IPS DF 19.7 (cell line): ENCODE results near the gene EMILIN3.

Experiments used
- DNase-seq: peaks from one replicate; pipeline ENCODE4 v3.0.0-alpha.2; 2013; ENCODE audit warnings: low read depth, low spot score

The EMILIN3 gene

GRCh38 chr20:41348430-41349172 lies 18.0 kb downstream of the EMILIN3 start:
- DNase-seq, result no peak

GRCh38 chr20:41347523-41348429 lies 18.8 kb downstream of the EMILIN3 start:
- DNase-seq, result no peak

GRCh38 chr20:41345729-41346067 lies 20.9 kb downstream of the EMILIN3 start:
- DNase-seq, result no peak

- no peak for DNase-seq
These were observed 21.5 kb downstream of the EMILIN3 start for GRCh38 chr20:41344938-41345728.

DNA sequence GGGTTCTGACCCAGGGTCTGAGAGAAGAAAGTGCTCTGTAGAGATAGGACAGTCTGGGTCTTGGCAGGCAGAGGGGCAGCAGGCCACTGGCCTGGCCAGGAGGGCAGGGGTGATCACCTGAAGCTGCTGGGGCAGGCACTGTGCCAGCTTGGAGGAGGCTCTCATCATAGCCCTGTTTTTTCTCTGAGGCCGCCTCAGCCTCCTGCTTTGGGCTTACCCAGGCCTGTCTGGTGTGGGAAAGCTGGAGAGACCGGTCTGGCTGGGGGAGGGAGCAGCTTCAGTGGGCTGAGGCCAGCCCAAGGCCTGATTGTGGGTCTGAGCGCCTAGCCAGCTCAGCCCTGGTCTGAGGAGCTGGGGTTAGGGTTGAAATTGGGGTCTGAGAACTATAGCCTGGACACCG lies 22.1 kb downstream of the EMILIN3 start:
- DNase-seq, result no peak

- DNase-seq, result no peak
These were observed 23.8 kb downstream of the EMILIN3 start for GRCh38 chr20:41342474-41343464.

GRCh38 chr20:41340327-41341055 lies 26.1 kb downstream of the EMILIN3 start, which contains the start of gene LPIN3:
TSS of gene LPIN3 (plus strand) at chr20:41340821. CDS start at chr20:41345804, 4,983 bp downstream.
- peak; percentile 63 for DNase-seq

GRCh38 chr20:41339957-41340326 lies 26.7 kb downstream of the EMILIN3 start:
- DNase-seq, result peak; percentile 56

DNA sequence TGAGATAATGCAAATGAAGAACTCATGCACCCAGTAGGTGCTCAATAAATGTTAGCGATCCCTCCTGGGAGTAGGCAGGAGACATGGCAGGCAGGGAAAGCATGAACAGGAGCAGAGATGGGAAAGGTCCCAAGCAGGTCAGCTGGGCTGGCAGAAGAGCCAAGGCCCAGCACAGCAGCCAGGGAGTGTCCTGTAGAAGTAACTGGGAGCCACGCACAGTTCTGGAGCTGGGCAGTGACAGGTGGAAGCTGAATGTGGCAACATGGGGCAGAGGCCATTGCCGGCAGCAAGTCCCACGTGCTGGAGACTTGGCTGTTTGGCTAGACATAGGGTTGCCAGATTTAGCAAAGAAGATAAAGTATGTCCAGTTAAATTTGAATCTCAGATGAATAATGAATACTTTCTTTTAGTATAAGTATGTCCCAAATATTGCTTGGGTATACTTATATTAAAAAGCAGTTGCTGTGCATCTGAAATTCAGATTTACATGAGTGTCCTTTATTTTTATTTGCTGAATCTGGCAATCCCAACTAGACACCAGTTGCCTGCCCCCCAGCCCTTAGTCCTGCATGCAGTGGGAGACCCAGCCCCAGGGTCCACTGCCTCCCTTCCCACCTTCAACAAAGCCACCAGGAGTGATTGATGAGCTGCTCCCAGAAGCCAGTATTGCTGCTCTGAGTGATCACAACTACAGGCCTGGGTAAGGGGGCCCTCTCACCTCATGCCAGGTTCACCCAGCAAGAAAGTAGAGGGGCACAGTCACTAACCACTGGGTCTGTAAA lies 29.7 kb downstream of the EMILIN3 start:
- no peak for DNase-seq

DNA sequence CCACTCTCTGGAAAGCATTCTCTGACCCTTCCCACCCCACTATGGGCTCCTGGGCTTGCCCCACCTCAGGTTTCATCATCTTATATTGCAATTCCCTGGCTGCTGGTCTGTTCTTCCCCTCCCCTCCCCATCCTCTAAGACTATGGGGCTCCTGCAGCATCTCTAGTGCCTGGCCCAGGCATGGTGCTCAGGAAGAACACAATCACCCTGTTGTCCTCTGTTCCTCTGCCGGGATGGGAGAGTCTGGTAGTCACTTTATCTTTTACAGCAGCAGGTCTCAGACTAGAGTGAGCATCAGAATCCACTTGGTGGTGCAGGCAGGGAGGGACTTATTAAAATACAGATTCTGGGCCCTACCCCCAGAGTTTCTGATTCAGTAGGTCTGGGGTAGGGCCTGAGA lies 31.0 kb downstream of the EMILIN3 start:
- no peak for DNase-seq

GRCh38 chr20:41334443-41335421 lies 31.9 kb downstream of the EMILIN3 start:
- no peak for DNase-seq

DNA sequence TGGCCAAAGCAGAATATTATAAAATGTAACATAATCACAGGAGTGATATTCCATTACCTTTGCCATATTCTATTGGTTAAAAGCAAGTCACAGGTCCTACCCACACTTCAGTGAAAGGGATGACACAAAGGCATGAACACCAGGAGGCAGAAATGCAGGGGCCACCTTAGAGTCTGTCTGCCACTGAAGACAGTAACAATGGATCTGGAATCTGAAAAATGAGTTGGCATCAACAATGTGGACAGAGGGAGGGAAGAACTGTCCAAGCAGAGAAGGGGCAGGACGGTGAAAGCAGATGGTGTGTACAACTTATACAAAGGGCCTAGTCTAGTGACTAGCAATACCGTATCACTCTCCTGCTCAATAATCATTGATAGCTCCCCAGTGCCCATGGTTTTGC lies 32.6 kb downstream of the EMILIN3 start:
- no peak for DNase-seq

GRCh38 chr20:41331731-41332130 lies 34.9 kb downstream of the EMILIN3 start:
- no peak for DNase-seq

DNA sequence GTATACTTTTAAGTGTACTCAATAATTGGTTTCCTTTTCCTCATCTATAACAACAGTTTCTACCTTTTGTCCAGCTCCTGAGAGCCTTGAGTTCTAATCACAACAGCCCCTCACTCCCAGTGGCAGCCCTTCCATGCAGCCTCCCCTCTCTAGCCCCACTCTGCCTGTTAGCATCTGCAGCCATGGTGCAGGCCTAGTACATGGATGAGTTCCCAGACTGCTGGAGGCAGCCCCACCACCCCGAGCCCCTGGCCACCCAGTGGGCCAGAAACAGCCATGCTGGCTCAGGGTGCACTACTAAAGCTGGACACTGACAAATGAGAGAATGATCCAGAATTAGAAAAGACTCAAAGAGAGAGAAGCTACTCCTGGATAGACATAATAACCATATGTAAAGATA lies 35.7 kb downstream of the EMILIN3 start:
- no peak for DNase-seq

DNA sequence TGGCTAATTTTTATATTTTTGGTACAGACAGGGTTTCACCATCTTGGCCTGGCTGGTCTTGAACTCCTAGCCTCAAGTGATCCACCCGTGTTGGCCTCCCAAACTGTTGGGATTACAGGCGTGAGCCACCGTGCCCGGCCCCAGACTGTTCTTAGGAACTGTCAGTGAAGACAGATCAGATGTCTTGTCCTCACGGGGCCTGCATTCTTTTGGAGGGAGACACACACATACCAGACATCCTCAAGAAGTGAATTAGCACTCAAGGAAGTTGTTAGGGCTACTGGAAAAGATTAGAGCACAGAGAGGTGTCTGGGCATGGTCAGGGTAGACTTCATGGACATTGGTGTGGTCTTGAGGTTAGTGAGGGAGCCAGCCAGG lies 36.3 kb downstream of the EMILIN3 start:
- no peak for DNase-seq

DNA sequence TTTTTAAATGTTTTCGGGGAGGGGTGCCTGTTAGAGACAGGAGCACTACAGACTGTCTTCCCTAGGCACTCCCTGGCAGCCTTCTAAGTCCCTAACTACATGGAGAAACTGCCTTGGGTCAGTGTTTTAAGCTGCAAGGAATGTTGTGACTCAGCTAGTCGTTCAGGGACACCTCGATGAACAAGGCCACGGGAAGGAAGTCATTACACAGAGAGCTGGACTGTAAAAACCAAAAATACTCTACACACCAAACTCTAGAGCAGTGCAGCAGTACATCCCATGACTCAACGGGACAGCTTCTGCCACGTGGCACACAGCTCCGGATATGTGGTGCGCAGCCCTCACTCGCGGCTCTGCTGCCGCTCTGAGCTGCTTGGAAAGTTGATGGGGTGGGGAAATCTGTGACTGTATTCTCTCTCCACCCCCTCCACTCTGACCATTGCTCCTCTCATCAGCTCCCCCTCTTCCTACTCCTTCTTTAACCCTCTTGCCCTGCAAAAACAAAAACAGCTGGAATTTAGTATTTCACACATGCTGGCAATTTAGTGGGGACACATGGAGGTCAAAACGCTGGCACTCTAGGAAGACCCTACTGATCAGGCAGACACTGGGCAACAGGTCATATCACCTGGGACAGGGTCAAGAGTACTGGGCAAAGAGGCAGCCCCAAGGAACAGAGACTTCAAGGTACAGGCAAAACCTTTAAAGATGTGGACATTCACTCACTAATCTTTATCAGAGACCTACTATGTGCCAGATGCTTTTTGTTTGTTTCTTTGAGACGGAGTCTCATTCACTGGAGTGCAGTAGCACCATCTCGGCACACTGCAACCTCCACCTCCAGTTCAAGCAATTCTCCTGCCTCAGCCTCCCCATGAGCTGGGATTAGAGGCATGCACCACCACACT lies 36.9 kb downstream of the EMILIN3 start:
- DNase-seq, result no peak

DNA sequence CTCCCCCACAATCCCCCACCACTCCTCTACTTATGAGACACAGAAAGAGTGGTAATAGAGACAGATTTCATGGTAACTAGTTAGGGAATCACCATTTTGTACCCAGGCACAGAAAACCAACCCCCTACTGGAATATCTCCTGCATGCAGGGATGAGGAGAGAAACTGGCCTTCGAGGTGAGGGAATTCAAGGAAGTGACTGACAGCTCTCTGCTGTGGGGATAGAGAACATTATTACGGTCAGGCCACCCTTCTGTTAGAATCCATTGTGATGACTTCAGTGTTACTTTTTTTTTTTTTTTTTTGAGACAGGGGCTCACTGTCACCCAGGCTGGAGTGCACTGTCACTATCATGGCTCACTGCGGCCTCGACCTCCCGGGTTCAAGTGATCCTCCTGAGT lies 39.4 kb downstream of the EMILIN3 start:
- DNase-seq, result no peak
